SK-N-MC (cell line): Measurements from ENCODE around the gene SMKR1.

Source experiments
- DNase-seq: peaks from one replicate; pipeline ENCODE4 v3.0.0-alpha.2; 2011; ENCODE audit warnings: low read depth, low spot score
- H3K27ac ChIP-seq: fragments of 200-600 bp; sonication (generic); 2 replicates; pipeline ENCODE4 v1.5.1; 2016; ENCODE audit warnings: mixed run types
- H3K36me3 ChIP-seq: fragments of 200-600 bp; sonication (generic); 2 replicates; pipeline ENCODE4 v1.6.1; 2017; ENCODE audit warnings: antibody characterized with exemption, low read length, mixed read lengths; ENCODE audit not compliant: insufficient read depth
- H3K4me3 ChIP-seq: fragments of 200-600 bp; sonication (generic); 2 replicates; pipeline ENCODE4 v1.5.1; 2016
- H3K9ac ChIP-seq: fragments of 200-600 bp; sonication (generic); 2 replicates; pipeline ENCODE4 v1.8.0; 2017; ENCODE audit warnings: mixed run types, mixed read lengths; ENCODE audit not compliant: insufficient read length
- H3K9me3 ChIP-seq: fragments of 200-600 bp; sonication (generic); 2 replicates; pipeline ENCODE4 v1.6.1; 2017; ENCODE audit warnings: low read depth, mild to moderate bottlenecking, antibody characterized with exemption, low read length, moderate library complexity, mixed read lengths
- EZH2 ChIP-seq: fragments of 200-600 bp; sonication (generic); IDR thresholded peaks from one replicate; pipeline ENCODE4 v1.6.1; 2017; ENCODE audit warnings: antibody characterized with exemption
- FOXP2 ChIP-seq: optimal IDR thresholded peaks from 2 replicates; pipeline ENCODE3; 2011; ENCODE audit warnings: mild to moderate bottlenecking, moderate library complexity; ENCODE audit not compliant: insufficient read depth; ENCODE audit errors: extremely low read length, control extremely low read depth
- POLR2AphosphoS5 ChIP-seq: IDR thresholded peaks from 2 replicates; pipeline ENCODE4 v1.6.1; 2012; ENCODE audit warnings: mild to moderate bottlenecking, low read depth, low read length, borderline replicate concordance

Gene SMKR1

GRCh38 chr7:129540340-129540739 lies 38.0 kb downstream of the SMKR1 start:
- TF ChIP-seq POLR2AphosphoS5: no peak
- no peak for TF ChIP-seq EZH2
- no peak for TF ChIP-seq FOXP2
- H3K27ac ChIP-seq: no peak overlapping the region
- H3K9ac ChIP-seq: no peak overlapping the region
- H3K9me3 ChIP-seq: no peaks in the 10 kb centered on the region
- no peaks in the 10 kb centered on the region for H3K36me3 ChIP-seq
- no peak overlapping the region for H3K4me3 ChIP-seq
- DNase-seq: no peak

- no peaks in the 10 kb centered on the region for H3K9me3 ChIP-seq
- DNase-seq: no peak
- no peak overlapping the region for H3K4me3 ChIP-seq
- H3K36me3 ChIP-seq: no peaks in the 10 kb centered on the region
- TF ChIP-seq FOXP2 (no peak), EZH2 (no peak), POLR2AphosphoS5 (no peak)
- H3K27ac ChIP-seq: no peak overlapping the region
- no peak overlapping the region for H3K9ac ChIP-seq
Measured at GRCh38 chr7:129544700-129545099, 42.4 kb downstream of the SMKR1 start.

DNA sequence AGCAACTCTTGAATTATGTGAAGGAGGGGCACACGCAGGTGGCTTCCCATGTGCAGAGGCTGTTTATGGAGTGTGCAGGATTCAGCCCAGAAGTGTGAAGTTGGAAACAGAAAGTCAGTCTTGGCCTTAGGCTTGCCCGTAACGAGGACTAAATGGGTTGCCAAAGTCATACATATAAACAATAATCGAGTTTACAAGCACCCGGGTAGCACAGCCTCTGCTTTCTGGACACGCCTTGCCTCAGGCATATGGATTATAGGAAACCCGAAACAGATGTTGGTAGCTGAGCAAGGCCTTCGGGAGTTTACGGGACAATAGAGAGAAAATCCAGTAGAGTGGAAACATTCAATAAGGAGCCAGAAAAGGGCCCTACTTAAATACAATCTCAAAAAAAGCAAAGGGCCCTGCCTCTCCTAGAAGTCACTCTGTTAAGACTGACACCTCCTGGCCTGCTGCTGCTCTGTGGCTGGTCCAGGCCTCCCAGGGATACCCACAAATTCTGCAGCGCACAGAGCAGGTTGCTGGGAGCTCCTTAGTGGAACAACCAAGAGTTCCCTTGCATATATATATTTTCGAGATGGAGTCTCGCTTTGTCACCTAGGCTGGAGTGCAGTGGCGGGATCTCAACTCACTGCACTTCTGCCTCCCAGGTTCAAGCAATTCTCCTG lies 48.5 kb downstream of the SMKR1 start:
- H3K4me3 ChIP-seq: peak overlapping the region; percentile 62
- H3K9ac ChIP-seq: no peak overlapping the region
- H3K36me3 ChIP-seq: no peaks in the 10 kb centered on the region
- no peaks in the 10 kb centered on the region for H3K9me3 ChIP-seq
- TF ChIP-seq POLR2AphosphoS5 (peak; percentile 63; the same call in 1 of the 2 replicates), FOXP2 (peak; percentile 93), EZH2 (no peak)
- peak; percentile 88 for DNase-seq
- H3K27ac ChIP-seq: peak overlapping the region; percentile 4; the same call in 1 of the 2 replicates

DNA sequence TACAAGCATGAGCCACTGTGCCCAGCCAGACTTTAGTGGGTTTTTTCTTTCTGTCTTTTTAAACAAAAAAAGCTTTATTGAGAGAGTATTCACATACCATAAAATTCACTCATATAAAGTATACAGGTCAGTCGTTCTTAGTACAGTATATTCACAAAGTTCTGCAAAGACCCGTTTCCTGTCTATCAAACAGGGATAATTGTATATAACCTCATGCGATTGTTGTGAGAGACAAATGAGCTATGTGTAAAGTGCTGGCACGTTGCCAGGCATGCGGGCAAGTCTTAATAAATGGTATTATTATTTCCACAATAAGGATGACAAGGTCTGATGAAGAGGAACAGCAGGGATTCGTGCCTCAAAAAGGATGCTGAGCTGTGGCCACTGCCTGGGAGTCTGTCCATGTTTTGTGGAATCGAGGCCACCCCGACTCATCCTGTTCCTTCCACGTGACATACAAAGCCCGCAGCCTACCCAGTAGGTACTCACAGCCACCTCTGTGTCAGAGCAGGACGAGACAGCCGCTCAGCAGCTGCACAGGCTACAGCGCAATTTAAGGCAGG lies 51.6 kb downstream of the SMKR1 start:
- TF ChIP-seq EZH2 (no peak), FOXP2 (no peak)
- H3K9me3 ChIP-seq: no peaks in the 10 kb centered on the region
- no peak overlapping the region for H3K27ac ChIP-seq
- H3K4me3 ChIP-seq: peak overlapping the region; percentile 58
- H3K36me3 ChIP-seq: no peaks in the 10 kb centered on the region
- peak overlapping the region; percentile 32 for H3K9ac ChIP-seq
- DNase-seq: peak; percentile 6

- TF ChIP-seq EZH2 (no peak), POLR2AphosphoS5 (no peak), FOXP2 (no peak)
- DNase-seq: no peak
- no peak overlapping the region for H3K9ac ChIP-seq
- H3K9me3 ChIP-seq: no peaks in the 10 kb centered on the region
- H3K4me3 ChIP-seq: no peak overlapping the region
- H3K27ac ChIP-seq: no peak overlapping the region
- H3K36me3 ChIP-seq: no peaks in the 10 kb centered on the region
Measured at GRCh38 chr7:129556607-129557133, 54.3 kb downstream of the SMKR1 start.

- H3K27ac ChIP-seq: no peak overlapping the region
- TF ChIP-seq POLR2AphosphoS5 (no peak), EZH2 (no peak), FOXP2 (no peak)
- no peaks in the 10 kb centered on the region for H3K9me3 ChIP-seq
- DNase-seq: no peak
- H3K9ac ChIP-seq: no peak overlapping the region
- H3K36me3 ChIP-seq: no peaks in the 10 kb centered on the region
- H3K4me3 ChIP-seq: no peak overlapping the region
Measured at GRCh38 chr7:129557686-129558481, 55.6 kb downstream of the SMKR1 start.

- DNase-seq: no peak
- TF ChIP-seq POLR2AphosphoS5 (no peak), EZH2 (no peak), FOXP2 (no peak)
- no peaks in the 10 kb centered on the region for H3K36me3 ChIP-seq
- no peak overlapping the region for H3K9ac ChIP-seq
- H3K9me3 ChIP-seq: no peaks in the 10 kb centered on the region
- no peak overlapping the region for H3K4me3 ChIP-seq
- H3K27ac ChIP-seq: no peak overlapping the region
Measured at GRCh38 chr7:129559564-129559963, 57.2 kb downstream of the SMKR1 start.

GRCh38 chr7:129560831-129561230 lies 58.5 kb downstream of the SMKR1 start:
- Histone ChIP-seq H3K4me3 (no peak overlapping the region), H3K9ac (no peak overlapping the region), H3K27ac (no peak overlapping the region), H3K36me3 (no peaks in the 10 kb centered on the region), H3K9me3 (no peaks in the 10 kb centered on the region)
- no peak for DNase-seq
- TF ChIP-seq FOXP2: no peak
- TF ChIP-seq POLR2AphosphoS5: no peak
- TF ChIP-seq EZH2: no peak
